GM18907 (cell line): ENCODE results near the gene NMNAT2.
"Not testable (repeated sequence)": the region's sequence is repeated elsewhere in the genome, so short reads cannot be mapped to it uniquely, and the experiment has no call there.

Source experiments
- ATAC-seq: cut with Tn5 transposase; IDR thresholded peaks from one replicate; pipeline ENCODE4 v1.9.1; 2021; ENCODE audit warnings: mild to moderate bottlenecking, moderate library complexity; ENCODE audit not compliant: unreplicated experiment

The NMNAT2 gene

DNA sequence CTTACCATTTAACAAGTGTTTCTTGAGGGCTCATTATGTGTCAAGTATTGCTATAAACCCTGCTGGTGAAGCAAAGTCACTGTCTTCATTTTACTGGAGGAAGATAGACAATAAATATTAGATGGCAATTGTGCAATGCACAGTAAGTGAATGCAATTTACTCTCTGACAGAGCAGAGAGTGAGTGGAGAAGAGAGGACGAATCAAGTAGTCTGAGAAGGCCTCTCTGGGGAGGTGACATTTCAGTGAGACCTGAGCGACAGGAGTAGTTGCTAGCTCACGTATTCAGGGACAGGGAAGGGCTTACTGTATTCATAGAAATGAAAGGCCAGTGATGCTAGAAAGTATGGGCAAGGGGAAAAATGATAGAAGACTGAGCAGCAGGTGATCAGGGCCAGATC is 1.2 kb upstream of the NMNAT2 start:
- no peak for ATAC-seq

DNA sequence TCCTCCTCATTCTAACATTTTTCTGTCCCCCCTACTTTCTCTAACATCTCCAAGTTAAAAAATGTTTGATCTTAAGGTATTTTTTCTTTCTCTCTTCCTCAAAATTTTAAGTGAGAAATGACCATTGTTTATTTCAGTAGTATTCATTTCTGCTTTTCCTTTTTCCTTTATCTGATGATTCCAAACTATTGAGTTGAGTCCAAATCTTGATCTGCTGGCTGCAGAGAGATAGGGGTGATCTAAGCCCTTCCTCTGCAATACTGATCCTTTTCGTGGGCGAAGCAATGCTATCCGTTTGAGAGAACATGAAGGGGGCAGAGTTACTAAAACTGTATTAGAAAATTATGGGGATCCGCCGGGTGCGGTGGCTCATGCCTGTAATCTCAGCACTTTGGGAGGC is 516 bp upstream of the NMNAT2 start:
- ATAC-seq, result no peak

DNA sequence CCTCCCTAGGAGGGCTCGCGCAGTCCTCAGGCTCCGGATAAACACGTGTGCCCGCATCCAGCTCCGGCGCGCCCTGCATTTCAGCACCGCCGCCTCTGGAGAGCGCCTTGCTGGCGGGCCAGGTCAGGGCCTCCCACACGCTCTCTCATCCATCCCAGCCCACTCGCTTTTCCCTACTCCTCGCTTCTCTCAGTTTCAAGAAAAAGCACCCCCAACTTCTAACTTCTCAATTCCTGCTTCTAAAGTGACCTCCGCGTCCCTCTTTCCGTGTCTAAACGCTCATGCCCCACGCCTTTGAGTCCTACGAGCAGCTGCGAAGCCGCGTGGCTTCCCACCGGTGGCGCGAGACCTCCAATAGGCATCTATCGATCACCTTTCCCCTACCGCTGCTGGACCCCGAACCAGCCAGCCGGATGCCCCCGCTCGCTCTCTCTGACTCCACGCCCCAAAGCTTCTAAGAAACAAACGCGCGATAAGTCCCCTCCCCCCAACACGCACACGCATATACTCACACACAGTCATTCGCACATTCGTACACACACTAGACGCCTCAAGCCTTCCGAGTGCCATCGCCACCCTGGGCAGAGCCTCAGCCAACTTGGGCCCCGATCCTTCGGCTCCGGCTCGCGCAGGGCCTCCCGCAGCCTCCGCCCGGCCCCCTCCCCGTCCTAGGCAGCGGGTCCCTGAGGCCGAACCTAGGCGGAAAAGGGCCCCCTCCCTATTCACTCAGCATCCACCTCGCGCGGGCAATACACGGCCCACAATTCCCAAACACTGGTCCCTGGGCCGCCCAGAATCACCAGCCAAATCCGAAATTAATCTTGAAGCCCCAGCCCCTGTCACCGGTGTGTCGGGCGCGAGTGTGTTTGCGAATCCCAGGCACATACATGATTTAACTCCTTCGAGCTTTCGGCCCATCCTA is 1.1 kb downstream of the NMNAT2 start:
- no peak for ATAC-seq

- no peak for ATAC-seq
These were observed 3.8 kb downstream of the NMNAT2 start for GRCh38 chr1:183414365-183414764.

- ATAC-seq, result no peak
These were observed 7.1 kb downstream of the NMNAT2 start for GRCh38 chr1:183411091-183411490.

GRCh38 chr1:183407961-183408360 is 10.2 kb downstream of the NMNAT2 start:
- no peak for ATAC-seq

- ATAC-seq, result no peak
These were observed 10.7 kb downstream of the NMNAT2 start for GRCh38 chr1:183407474-183407873.

- no peak for ATAC-seq
These were observed 13.7 kb downstream of the NMNAT2 start for GRCh38 chr1:183404476-183404875.

DNA sequence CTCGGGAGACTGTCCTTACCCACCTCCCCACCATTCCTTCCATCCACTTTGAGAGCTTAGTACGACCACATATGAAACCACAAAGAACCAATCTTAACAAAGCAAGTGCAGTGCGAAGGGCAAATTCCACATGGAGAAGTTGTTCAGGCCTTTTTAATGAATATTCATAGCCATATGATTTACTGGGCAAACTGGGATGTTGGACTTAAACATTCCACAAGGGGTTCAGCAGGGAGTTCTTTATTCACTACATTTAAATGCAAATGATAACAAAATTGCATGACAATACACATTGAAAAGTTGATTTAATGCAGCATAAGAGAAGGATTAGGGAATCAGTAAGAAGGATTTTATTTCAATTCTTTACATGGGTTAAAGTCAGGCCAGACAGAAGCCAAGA is 14.7 kb downstream of the NMNAT2 start:
- ATAC-seq, result no peak

GRCh38 chr1:183401565-183401964 is 16.6 kb downstream of the NMNAT2 start:
- ATAC-seq, result not testable (repeated sequence)

DNA sequence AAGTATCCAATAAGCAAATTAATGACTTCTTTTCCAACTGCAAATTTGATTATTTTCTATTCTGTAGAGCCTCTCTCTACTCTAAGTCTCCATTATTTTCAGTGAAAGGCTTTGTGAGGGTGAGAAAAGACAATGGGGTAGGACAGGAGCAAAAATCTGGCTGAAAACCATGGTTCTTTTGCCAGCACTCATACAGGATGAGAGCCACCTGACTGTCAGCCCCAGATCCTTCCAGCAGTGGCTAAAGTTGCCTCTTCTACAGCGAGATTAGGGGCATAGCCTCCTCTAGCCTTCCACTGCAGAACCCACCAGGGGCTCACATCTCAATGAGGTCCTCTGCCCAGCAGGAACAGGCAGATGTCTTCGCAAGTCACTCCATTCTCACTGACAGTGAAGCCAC is 23.7 kb downstream of the NMNAT2 start:
- ATAC-seq, result no peak

DNA sequence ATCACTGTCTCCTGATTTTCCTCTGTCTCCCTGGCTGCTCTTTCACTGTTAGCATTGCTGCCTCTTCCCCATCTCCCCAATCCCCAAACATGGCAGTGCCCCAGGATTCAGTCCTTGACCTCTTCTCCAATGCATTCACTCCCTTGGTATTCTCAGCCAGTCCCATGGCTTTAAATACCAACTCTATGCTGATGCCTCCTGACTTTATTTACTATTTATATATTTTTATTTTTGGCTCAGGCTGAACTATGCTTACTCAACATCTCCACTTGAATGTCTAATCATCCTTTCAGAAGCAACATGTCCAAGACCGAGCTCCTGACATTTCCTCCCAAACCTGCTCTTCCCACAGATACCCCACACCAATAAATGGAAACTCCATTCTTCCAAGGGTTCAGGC is 26.3 kb downstream of the NMNAT2 start:
- no peak for ATAC-seq

DNA sequence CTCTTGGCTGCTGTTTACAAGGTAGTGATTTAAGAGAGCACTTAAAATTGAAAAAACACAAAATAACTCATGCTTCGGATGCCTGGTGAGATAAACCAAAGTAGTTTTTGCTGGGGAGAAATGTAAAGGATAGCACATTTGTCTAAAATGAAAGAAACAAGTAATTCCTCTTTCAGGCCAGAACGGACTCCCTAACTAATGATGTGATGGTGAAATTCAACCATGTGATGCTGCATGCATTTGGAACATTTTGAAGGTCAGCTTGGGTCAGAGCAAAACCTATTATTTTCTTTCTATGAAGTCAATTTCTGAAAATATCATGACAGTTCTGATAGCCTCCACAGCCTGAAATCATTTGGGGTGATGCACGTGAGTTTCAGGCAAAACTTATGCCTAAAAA is 27.6 kb downstream of the NMNAT2 start:
- no peak for ATAC-seq

GRCh38 chr1:183388735-183389134 is 29.4 kb downstream of the NMNAT2 start:
- no peak for ATAC-seq

DNA sequence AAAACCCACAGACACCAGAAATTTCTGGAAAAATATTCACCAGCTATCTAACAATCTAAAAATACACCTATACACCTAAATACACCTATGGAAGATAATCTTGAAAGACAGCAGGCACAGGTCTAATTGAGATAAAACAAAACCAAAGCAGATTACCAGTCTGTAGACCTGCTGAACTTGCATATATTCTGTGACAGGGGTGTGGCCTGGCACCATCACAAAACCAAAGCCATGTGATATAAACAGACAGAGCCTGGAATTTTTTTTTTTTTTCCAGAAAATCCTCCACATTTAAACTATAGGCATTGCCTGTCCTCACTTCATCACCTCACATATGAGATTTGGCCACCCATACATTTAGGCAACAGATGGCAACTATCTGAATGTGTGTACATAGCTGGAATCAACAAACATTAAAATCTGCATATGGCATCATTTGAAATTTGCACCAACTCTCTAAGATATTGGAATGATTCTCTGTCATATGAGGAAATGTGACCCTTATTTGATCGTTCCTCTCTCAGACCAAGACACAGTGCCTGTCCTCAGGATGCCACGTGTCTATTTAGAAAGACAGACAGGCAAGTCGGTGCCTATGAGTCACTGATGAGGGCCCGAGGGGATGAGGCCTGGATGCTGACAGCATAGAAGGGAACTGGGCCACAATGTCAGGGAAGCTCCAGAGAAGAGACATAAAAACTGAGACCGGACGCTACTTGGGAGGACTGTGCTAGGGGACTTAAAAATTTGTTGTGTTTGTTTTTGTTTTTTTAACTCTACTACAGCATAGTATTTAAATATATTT is 32.6 kb downstream of the NMNAT2 start:
- no peak for ATAC-seq

DNA sequence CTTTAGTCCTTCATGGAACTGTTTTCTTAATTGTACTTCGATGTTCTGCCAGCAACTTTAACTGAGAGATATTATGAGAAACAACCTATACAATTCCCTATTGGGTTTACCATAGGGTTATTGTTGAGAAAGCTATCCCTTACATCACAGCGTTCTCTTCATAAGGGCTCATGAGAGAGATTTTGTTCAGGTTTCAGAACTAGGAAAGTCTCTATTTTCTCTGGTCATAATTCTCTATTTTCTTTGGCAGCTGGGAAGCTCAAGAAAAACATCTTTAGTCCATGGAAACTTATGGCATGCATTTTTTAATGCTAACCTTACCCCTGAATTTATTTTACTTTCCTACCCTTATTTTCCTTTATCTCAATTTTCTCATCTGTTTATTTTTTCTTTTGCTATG is 38.2 kb downstream of the NMNAT2 start:
- no peak for ATAC-seq

GRCh38 chr1:183375381-183375780 is 42.8 kb downstream of the NMNAT2 start:
- ATAC-seq, result no peak

GRCh38 chr1:183374825-183375224 is 43.4 kb downstream of the NMNAT2 start:
- ATAC-seq, result no peak

DNA sequence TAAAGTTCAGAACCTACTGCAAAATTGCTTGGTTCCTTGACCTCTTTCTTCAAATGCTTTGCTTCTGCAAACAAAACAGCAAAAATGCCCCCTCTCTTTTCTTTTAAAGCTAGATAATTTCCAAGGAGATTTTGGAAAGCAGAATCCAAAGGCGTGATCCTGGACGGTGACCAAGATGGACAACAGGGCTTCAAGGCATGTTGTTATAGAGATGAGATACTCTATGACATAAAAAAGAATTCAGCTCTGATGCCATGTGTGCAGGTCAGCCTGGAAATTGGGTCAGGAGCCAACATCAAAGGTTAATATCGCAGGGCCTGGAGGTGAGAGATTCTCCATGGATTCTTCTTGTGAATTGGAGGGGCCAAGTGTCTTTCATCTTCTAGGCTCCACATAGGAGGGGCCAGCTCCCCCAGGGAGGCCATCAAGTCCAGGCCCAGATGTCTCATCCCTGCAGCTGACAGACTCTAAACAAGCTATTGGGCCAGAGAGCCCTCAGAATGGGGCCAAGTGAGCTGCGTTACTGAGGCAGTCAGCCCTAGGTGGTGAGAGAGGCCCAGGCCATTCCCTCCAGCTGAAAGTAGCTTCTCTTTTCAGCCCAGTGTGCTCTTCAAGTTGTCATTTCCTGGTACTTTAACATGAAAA is 45.5 kb downstream of the NMNAT2 start:
- no peak for ATAC-seq

DNA sequence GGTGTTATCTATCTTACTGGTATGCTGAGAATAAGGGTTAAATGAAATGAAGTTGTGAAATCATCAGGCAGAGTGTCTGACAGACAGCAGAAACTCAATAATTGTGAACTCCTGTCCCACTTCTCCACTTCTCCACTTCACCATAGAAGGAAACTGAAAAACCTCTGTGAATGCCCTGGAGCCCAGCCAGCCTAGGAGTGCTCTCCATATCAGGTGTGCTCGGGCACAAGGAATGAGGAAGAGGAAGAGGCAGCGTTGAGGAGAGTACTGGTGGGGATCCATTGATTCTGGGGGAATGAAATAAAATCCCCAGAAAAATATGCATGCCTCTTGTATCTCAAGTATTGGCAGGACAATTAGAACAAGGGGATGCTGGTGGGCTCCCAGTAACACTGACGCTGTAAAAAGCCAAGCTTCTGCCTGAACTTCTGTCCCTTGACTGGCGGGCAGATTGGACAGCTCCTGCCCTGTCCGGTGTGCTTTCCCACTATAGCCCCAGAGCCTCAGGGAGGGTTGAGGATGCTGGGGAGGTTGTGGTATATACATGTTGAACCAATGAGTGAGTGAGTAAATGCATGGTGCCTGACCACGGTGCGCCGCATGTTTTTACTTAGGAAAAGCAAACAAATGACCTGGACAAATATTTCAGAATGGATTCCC is 47.7 kb downstream of the NMNAT2 start:
- no peak for ATAC-seq
